ENCODE results near the gene GAL3ST3. TPM values are rescaled to one million over a fixed set of nuclear protein-coding genes. Genes with fewer than 3 reads are reported as not detected.

Gene GAL3ST3
- total RNA-seq, 3 donors from 2014 or later = not detected

DNA sequence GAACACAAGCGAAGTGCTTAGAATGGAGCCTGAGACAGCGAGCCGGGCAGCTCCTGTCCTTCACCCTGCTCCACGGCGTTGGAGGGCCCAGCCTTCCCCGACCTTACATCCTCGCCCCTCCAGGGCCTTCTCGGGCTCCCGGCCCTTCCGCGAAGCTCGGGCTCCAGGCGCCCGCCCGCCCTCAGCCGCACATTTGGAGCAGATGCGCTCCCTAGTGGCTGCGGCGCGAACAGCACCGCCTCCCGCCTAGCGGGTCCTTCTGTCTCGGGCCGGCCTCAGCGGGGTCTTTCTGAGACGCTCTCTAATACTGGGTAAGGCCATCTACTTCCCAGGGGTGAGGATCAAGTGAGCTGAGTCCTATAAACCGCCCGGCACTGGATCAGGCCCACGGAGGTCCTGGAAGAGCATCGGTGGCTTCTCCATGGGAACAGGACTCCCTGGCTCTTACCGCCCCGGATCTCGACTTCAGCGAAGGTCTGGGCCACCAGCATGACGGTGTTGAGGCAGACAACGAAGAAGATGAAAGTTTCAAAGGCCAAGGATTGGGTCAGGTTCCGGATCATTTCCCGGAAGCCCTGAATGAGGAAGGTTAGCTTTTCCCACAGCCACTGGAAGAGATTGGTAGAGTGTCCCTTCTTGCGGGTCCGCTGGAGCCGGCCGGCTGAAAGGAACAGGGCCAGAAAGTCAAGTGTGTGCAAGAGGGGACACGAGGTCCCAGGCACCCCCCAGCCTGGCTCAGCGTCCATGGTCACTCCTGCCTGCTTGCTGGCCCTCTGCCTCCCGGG is 26.4 kb downstream of the GAL3ST3 start:
- peak; percentile 70 to 85 (median 83) for DNase-seq
- intact Hi-C loops (cut with DNase I, micrococcal nuclease) = no loop called here
- no peak overlapping the region for H3K4me3 ChIP-seq

DNA sequence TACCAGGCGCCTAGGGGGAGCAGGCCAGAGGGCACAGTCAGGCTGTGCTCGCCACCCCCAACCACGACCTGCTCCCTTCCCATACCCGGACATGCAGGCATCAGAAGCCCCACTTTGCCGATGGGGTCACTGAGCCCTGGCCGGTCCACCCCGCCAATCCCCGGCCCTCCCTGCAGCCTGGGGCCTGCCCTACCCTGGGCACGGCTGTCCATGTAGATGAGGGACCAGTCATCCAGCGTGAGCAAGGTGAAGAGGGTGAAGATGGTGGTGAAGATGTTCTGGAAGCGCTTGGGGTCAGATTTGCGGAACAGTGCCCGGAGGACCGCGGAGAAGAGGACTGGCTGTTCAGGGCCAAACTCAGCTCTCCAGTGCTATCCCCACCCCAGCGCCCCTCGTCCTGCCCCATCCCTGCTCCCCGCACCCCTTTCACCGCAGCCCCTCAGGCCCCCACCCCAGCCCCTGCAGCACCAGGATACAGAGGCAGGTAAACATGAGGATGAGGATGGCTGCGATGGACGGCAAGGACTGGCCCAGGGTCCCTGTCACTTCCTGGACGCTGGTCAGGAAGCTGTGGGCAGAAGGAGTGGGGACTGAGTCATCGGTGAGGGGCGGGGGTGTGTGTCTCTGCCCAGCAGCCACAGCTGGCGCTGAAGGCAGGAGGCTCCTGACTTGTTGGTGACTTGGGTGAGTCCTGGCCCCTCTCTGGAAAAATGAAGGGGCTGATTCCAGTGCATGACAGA is 28.2 kb downstream of the GAL3ST3 start:
- H3K36me3 ChIP-seq (ENCODE audit: low read depth) = no peaks in the 10 kb centered on the region
- intact Hi-C loops (cut with DNase I, micrococcal nuclease) = no loop called here
- no peak overlapping the region for H3K4me3 ChIP-seq
- H3K4me1 ChIP-seq (ENCODE audit: low read depth) = no peaks in the 10 kb centered on the region
- DNase-seq = peak in 1 of 3 donors; percentile 63
- peak; percentile 66 for ATAC-seq
- no peaks in the 10 kb centered on the region for H3K9me3 ChIP-seq
- no peak for TF ChIP-seq CTCF (IDR thresholded peaks at IDR 0.05)

More for the DNA sequence above, 26.4 kb downstream of the GAL3ST3 start:
- no peaks in the 10 kb centered on the region for H3K36me3 ChIP-seq (ENCODE audit: low read depth)
- TF ChIP-seq CTCF (IDR thresholded peaks at IDR 0.05) = peak; percentile 98
- no peaks in the 10 kb centered on the region for H3K4me1 ChIP-seq (ENCODE audit: low read depth)
- peak; percentile 92 for ATAC-seq
- no peaks in the 10 kb centered on the region for H3K9me3 ChIP-seq

- TF ChIP-seq CTCF (IDR thresholded peaks at IDR 0.05) = no peak
- DNase-seq = no peak
- intact Hi-C loops (cut with DNase I, micrococcal nuclease) = no loop called here
- H3K4me3 ChIP-seq = no peak overlapping the region
- H3K9me3 ChIP-seq = no peaks in the 10 kb centered on the region
- ATAC-seq = no peak
- H3K36me3 ChIP-seq (ENCODE audit: low read depth) = no peaks in the 10 kb centered on the region
- no peaks in the 10 kb centered on the region for H3K4me1 ChIP-seq (ENCODE audit: low read depth)
Observed at GRCh38 chr11:66020212-66020611, 28.7 kb downstream of the GAL3ST3 start.

DNA sequence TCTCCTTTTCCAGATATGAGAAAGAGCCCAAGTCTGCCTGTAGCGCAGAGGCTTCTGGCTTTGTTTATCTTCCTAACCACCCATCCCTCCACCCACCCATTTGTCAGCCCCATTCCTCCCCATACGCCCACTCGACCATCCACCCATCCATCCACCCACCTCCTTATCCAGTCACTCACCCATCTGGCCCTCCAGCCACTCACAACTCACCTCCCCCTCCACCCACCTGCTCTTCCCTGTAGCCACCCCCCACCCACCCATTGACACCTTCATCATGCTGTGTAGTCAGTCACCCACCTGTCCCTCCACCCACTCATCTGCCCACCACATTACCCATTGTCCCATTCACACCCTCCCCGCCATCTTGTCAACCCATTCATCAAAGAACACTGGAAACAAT is 31.6 kb downstream of the GAL3ST3 start:
- no peak for TF ChIP-seq CTCF (IDR thresholded peaks at IDR 0.05)
- H3K36me3 ChIP-seq (ENCODE audit: low read depth) = no peaks in the 10 kb centered on the region
- H3K9me3 ChIP-seq = no peaks in the 10 kb centered on the region
- H3K4me3 ChIP-seq = no peak overlapping the region
- H3K4me1 ChIP-seq (ENCODE audit: low read depth) = no peaks in the 10 kb centered on the region
- intact Hi-C loops (cut with DNase I, micrococcal nuclease) = no loop called here
- ATAC-seq (no peak), DNase-seq (no peak)

DNA sequence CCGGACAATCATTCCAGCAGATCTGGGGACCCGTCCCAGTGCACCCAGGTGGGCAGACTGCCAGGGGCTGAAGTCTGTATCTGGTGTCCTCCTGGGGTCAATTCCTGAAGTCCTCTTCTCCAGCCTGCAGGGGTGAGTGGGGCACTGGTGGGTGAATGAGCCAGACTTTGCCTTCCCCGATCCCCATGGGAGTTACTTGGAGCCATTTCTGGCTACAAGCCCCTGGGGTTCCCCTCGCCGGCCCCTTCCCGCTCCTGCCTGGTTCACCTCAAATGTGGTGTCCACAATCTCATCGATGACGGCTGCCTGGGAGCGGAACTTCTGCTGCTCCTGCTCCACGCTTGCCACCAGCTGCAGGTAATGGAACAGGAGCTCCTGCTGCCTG is 32.2 kb downstream of the GAL3ST3 start:
- no peak for ATAC-seq
- no peak for DNase-seq
- intact Hi-C loops (cut with DNase I, micrococcal nuclease) = no loop called here
- H3K36me3 ChIP-seq (ENCODE audit: low read depth) = no peaks in the 10 kb centered on the region
- H3K4me1 ChIP-seq (ENCODE audit: low read depth) = peaks cover 4% of the 10 kb centered on the region
- H3K4me3 ChIP-seq = no peak overlapping the region
- H3K9me3 ChIP-seq = no peaks in the 10 kb centered on the region
- TF ChIP-seq CTCF (IDR thresholded peaks at IDR 0.05) = no peak

Measured in mucosa of descending colon (tissue), 3 donors.